GM18861 (cell line): ENCODE data around the gene ZNF662.

ENCODE experiments used
- ATAC-seq: cut with Tn5 transposase; IDR thresholded peaks from one replicate; pipeline ENCODE4 v1.9.1; 2021; ENCODE audit not compliant: unreplicated experiment

Gene ZNF662

DNA sequence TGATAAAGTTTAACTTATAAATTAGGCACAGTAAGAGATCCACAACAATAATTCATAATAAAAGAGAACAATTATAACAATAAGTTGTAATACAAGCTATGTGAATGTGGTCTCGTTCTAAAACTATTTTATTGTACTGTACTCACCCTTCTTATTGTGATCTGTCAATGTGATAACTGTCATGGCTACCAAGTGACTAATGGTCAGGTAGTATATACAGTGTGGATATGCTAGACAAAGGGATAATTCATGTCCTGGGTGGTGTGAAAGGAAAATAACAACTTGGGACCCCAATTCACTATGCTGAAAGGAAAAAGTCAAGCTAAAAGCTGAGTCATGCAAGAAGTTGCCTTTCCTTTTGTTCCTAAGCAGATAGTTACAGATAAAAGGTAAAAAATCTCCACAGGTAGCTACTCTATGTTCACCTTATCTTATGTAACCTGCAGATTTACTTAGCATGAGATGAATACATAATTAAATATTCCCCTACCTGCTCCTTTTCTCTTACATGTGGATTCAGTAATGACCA, 19.6 kb upstream of the ZNF662 start:
- no peak for ATAC-seq

DNA sequence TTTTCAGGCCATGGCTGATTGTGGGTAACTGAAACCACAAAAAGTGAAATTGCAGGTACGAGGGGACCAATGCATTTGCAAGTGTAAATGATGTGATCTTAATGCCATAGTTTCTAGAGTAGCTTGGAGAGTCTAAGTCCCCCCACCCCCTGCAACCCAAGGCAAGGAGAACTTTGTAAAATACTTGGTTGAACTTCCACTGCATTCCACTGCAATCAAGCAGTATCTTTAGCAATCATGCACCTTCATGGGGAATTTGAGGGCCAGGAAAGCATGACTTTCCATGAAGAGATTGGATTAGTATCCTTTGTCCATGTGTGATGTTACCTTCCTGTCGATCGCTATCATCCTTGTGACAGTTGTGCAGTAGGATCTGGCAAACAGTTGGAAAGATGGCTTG, 18.9 kb upstream of the ZNF662 start:
- ATAC-seq = no peak

DNA sequence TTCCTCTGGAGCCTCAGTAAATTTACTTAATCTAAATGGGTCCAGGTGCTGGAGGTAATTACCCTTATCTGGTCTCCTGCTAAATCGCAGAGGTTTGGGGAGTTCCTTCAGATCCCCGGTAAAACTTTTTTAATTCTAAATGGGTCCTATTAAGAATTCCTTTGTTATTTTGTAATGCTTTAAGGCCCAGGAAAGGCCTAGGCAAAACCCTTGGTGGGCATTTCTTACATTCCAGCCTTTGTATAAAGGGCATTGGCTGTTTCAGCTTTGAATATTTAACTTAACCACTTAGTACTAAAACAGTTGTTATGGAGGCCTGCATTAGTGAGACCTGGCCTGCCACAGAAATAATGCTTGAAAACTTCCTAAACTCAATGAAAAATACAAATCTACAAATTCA, 14.9 kb upstream of the ZNF662 start:
- no peak for ATAC-seq

DNA sequence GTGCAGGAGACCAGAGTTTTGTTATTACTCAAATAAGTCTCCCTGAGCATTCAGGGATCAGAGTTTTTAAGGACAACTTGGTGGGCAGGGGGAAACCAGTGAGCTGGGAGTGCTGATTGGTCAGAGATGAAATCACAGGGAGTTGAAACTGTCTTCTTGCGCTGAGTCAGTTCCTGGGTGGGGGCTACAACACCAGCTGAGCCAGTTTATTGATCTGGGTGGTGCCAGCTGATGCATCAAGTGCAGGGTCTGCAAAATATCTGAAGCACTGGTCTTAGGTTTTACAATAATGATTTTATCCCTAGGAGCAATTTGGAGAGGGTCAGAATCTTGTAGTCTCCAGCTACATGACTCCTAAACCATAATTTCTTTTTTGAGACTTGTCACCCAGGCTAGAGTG, 13.8 kb upstream of the ZNF662 start:
- ATAC-seq = no peak

DNA sequence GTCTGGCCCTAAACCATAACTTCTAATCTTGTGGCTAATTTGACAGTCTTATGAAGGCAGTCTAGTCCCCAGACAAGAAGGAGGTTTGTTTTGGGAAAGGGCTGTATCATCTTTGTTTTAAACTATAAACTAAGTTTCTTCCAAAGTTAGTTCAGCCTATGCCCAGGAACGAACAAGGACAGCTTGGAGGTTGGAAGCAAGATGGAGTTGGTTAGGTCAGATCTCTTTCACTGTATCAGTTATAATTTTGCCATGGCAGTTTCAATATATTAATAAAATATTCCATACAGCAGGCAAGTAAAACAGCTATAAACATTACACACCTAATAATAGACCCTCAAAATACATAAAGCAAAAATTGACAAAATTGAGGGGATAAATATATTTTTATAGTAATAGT, 13.1 kb upstream of the ZNF662 start:
- no peak for ATAC-seq

DNA sequence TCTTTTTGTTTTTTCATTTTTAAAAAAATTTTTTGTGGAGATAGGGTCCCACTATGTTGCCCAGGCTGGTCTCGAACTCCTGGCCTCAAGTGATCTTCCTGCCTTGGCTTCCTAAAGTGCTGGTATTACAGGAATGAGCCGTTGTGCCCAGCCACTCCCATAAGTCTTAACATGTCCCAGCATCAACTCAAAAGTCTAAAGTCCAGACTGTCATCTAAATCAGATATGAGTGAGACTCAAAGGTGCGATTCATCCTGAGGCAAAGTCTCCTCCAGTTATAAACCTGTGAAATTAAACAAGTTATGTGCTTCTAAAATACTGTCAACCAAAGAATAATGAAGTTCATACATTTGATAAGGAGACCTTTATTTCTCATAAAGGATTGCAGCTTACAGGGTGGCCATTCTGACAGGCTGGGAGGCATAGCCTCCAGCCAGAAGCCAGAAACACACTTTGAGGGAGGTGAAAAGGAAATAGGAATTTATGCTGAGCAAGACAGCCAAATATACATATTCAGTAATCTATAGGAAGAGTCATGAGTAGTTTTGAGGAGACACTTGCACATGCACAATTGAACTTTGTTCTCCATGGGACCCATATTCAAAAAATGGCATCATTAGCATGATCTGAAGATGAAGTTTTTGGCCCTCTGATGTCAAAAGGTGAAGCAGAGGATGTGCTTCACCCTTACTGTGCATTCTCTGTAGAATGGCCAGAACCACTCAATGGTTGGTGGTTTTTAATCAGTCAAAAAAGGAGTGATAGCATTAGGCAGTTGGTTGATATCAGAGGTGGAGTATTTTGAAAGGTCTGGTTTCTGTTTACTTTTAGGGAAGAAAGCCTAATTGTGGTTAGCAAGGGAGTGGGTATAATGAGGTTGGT, 11.0 kb upstream of the ZNF662 start:
- no peak for ATAC-seq

DNA sequence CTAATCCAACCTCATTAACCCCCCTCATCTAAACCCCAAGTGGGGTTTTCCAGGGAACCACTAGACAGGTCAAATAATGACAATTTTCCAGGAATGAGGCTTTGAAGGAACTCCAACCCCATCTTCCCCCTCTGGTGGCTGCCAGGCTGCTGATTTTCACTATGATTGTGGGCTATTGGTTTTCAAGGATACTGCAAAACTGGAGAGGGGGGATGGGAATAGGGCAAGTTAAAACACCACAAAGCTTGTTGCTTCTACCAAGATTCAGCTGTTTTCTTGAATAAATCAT, 10.4 kb upstream of the ZNF662 start:
- ATAC-seq = no peak

DNA sequence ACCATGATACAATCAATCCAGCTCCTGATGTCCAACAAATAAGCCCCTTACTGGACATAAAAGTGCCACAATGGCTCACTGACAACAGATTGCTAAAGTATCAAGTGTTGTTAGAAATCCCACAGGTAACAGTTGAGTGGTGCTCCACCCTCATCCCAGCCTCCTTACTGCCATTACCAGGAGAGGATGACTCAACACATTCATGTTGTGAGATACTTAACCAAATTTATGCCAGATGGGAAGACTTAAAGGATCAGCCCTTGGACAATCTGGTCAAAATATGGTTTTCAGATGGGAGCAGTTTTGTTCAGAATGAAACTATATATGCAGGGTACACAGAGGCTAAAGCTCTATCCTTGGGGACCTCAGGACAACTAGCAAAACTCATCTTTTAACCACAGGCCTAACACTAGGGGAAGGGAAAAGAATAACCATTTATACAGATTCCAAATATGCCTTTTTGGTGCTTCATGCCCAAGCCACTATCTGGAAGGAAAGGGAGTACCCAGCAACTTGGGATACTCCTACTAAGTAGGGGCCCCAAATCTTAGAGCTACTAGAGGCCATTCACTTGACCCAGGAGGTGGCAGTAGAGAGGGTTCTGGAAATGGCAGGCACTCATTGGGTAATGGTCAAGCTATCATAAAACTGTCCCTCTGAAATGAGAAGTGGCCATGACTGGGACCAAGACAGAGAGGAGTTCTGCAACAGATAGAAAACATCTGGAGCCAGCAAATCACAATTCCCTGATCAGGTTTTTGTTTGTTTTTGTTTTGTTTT, 6.9 kb upstream of the ZNF662 start:
- ATAC-seq = no peak

DNA sequence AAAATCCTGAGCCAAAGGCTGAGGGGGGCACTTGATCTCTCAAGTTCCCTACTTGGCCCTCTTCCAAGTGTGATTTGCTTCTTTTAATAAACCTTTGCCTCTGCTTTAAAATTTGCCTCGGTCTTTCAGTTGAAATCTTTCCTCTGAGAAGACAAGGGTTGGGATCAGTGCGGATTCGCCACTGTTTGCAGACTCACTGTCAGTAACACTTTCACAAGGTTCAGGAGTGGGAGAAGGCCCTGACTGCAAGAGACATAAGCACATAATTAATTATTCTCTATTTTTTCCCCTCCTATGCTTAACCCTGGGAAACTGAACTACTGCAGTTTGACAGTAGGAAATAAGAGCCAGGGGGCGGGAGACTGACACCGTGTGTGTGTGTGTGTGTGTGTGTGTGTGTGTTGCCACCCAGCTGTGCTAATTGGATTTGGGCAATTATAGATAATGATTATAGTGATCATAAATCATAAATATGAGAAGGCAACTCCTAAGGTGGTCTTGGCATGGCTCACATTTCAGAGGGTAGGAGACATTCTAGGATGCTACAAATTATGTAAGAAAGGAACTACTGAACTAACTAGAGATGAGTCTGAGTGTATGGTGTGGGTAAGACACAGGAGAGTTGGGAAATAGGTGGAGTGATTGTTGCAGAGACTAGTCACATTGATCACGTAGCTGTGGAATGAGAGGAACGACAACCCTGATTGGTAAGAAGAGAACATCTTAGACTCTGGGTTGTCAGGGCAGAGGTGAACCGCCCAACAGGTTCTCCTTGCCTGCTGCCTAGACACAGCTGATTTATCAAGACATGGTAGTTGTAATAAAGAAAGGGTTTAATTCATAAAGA, 5.5 kb upstream of the ZNF662 start:
- ATAC-seq = no peak

DNA sequence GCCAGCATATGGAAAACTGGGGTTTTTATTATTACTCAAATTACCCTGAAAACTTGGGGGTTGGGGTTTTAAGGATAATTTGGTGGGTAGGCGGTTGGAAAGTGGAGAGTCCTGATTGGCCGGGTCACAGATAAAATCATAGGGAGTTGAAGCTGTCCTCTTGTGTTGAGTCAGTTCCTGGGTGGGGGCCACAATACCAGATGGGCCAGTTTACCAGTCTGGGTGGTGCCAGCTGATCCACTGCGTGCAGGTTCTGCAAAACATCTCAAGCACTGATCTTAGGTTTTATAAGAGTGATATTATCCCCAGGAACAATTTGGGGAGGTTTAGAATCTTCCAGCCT, 4.9 kb upstream of the ZNF662 start:
- no peak for ATAC-seq

DNA sequence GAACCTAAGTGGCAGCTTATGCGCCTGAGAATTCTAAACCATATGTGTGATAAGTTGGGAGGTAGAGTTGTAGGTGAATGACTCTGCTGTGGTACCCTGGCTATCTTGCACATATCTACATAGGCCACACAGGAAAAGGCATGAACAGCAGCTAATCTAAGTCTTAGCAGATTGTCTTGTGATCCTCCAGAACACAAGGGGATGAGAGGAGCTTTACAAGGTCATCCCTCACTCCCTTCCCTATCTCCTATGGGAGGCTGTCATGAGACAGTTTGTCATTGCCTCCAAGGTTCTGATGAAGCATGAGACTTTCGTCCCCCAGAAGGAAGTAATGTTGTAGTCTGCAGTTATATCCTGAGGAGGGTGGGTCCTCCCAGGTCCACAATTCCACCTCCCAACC, 3.7 kb upstream of the ZNF662 start:
- no peak for ATAC-seq

DNA sequence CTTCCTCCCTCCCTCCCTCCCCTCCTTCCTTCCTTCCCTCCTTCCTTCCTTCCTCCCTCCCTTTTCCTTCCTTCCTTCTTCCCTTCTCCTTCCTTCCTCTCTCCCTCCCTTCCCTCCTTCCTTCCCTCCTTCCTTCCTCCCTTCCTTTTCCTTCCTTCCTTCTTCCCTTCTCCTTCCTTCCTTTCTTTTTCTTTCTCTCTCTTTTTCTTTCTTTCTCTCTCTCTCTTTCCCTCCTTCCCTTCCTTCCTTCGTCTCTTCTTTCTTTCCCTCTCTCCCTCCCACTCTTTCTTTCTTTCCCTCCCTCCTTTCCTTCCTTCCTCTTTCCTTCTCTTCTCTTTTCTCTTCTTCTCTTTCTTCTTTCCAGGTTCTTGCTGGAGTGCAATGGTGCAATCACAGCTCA, 1.9 kb upstream of the ZNF662 start:
- ATAC-seq = no peak

DNA sequence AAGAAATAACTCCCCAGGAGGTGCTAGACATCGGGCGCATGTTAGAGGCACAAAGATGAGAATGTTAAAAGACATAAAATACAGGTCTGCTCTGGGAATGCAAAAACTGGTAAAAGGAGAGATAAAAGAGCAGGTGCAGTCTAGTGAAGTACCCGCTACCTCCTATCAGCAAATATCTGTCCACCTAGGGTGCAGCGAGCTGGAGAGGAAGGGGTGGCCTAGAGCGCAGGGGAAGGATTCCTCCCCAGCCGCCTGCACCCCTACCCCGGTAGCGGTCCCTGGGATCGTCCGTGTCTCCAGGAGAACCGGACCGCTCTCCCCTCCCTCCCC, 237 bp upstream of the ZNF662 start:
- no peak for ATAC-seq

DNA sequence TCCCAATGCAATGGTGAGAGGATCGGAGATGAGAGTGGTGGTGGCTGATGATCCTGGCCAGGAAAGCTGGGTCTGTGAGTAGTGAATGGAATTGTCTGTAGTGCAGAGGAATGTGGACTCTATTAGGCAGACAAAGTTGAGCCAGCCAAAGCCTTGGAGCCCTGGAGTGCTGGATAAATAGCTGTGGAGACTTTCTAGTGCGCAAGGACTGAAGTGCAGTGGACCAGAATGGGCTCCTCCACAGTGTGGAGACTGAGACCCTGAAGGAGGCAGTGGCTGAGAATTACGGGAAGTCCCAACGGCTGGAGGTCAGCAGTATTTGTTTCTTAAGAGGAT, 874 bp downstream of the ZNF662 start:
- no peak for ATAC-seq

DNA sequence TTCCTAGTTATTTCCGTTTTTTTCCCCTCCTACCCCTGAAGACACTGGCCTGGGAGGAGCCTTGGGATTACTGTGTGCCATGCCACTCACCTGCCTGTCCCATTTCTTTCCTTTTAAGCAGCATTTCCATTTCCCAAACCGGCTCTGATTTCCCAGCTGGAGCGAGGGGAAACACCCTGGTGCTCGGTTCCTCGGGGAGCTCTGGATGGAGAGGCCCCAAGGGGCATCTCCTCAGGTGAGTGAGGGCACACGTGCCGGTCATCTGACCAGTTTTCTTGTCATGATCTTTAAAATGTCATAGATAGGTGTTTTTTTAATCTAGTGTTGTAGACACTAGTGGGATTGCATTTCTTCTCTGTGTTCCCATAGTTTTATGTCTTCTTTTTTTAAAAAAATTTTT, 2.7 kb downstream of the ZNF662 start:
- no peak for ATAC-seq

DNA sequence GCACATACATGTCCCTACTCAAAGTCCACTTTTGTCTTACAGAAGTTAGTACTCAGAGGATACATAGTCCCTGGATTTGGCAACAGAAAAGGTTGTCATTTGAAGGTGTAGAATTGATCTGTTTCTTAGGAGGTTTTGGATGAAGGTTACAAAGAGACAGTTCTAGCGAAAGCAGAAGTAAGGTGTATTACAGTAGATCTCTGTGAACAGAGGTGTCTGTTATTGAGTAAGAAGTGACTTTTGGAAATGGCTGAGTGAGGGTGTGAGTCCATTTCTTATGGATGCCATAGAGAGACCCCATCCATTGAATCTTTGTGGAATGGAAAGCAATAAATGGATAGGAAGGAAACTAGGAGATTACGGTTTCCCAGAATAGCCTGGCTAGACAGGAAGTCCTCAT, 5.6 kb downstream of the ZNF662 start:
- ATAC-seq = no peak

DNA sequence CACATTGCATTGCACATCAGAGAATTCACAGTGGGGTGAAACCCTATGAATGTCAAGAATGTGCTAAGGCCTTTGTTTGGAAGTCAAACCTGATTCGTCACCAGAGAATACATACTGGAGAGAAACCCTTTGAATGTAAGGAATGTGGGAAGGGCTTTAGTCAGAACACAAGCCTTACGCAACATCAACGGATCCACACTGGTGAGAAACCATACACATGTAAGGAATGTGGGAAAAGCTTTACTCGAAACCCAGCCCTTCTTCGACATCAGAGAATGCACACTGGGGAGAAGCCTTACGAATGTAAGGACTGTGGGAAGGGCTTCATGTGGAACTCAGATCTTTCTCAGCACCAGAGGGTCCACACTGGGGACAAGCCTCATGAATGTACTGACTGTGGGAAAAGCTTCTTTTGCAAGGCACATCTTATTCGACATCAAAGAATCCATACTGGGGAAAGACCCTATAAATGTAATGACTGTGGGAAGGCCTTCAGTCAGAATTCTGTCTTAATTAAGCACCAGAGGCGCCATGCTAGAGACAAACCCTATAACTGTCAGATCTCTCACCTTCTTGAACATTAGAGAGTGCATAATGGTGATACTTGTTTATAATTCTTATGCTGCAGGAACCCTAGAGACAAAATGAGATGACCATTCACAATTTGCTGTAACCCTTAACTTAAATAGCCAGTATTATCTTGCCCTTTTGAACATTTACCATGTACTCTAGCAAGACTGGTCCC, 9.0 kb downstream of the ZNF662 start:
- no peak for ATAC-seq

DNA sequence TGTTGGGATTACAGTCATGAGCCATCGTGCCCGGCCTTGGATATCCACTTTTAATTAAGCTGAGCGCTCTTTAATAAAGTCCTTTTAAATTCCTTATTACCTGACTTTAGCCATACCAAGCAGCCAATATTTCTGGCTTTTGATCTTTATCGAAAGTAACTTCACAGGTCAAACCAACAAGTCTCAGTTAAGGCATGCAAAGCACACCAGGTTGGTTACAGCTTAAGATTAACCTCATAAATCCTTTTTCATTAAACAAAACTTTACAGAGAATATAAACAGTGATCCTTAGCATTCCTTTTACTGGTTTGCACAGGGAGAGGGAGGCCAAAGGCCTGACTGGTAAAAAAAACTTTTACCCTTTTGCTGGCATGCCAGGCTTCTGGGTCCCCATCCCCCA, 17.7 kb downstream of the ZNF662 start:
- ATAC-seq = no peak

DNA sequence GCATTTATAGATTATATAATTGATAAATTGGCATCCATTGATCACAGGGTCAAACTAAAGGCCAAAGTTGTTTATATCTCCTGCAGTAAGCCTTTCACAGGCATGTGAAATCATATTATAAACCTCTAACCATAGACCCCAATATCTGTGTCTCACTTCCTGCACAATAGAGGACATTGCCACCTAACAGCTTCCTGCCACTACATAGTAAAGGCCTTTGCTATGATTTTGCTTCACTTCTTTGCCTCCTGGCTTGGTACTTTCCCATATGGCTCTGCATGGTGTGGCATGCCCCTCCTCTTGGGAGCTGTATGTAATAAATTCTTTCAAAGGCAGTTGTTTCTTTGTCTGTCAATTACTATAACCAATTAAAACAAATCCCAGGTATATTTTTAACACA, 20.4 kb downstream of the ZNF662 start:
- no peak for ATAC-seq

DNA sequence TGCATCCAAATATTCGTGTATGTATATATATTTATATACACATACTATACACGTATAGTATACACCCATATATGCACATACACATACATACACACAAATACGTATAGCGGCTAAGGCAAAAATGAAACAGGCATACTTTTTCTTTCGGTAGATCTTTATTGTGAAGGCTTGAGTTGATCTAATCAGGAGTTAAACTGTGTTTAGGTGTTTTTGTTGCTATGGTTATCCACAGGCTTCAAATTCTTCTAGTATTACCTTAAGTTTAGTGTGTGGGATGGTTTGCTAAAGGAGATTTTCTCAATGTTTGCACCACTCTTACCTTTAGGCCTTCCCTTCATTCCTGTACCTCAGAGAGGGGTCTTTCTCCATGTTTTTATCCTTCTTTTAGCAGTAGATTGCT, 28.2 kb downstream of the ZNF662 start:
- ATAC-seq = no peak

DNA sequence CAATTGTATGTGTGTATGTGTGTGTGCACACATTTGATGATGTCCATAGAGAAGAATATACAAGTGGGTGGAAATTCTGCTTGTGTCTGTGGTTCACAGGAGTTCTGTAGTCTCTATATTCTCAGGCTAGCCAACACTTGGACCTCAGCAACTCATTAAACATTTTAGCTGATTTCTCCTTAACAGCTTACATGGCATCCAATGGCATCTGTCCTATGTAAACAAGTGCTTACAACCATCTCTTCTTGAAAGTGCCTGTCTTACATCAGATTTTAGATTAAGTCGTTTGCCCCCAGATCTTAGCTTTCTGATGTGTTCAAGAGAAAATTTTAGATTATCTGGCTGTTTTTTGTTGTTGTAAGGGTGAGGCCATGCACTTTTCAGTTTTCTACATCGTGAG, 29.0 kb downstream of the ZNF662 start:
- ATAC-seq = no peak
